ENCODE measurements around the gene STK36.

DNA sequence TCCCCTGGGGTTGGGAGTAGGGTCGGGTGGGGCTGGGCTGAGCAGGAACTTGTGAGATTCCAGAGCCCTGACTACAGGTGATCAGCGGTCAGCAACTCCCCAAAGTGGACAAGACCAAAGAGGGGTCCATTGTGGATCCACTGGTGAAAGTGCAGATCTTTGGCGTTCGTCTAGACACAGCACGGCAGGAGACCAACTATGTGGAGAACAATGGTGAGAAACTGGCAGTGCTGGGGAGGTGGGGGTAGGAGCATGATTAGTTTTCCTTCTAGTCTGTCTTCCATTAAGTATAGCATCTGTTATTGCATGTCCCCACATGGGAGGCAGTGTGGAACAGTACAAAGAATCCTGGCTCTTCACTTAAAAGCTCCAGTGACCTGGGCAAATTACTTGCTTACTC is 36.2 kb upstream of the STK36 start:
- TF ChIP-seq, protein P1, sequence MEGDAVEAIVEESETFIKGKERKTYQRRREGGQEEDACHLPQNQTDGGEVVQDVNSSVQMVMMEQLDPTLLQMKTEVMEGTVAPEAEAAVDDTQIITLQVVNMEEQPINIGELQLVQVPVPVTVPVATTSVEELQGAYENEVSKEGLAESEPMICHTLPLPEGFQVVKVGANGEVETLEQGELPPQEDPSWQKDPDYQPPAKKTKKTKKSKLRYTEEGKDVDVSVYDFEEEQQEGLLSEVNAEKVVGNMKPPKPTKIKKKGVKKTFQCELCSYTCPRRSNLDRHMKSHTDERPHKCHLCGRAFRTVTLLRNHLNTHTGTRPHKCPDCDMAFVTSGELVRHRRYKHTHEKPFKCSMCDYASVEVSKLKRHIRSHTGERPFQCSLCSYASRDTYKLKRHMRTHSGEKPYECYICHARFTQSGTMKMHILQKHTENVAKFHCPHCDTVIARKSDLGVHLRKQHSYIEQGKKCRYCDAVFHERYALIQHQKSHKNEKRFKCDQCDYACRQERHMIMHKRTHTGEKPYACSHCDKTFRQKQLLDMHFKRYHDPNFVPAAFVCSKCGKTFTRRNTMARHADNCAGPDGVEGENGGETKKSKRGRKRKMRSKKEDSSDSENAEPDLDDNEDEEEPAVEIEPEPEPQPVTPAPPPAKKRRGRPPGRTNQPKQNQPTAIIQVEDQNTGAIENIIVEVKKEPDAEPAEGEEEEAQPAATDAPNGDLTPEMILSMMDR (IDR thresholded peaks at IDR 0.05): no peak
- TF ChIP-seq EP300 (IDR thresholded peaks at IDR 0.05) (no peak), POLR2AphosphoS5 (IDR thresholded peaks at IDR 0.05) (no peak)

All from sigmoid colon (tissue), 4 donors.